ENCODE results near the gene MAS1L. TPM values are rescaled to one million over a fixed set of nuclear protein-coding genes. Genes with fewer than 3 reads are reported as not detected.

Gene MAS1L
- total RNA-seq, 2 experiments from 2014 or later: not detected

GRCh38 chr6:29488874-29489273 is 1.1 kb upstream of the MAS1L start:
- POLR2A ChIA-PET: no interaction called here
- no peak for DNase-seq
- Mint-ChIP-seq H3K4me3 (no peak overlapping the region), H3K9me3 (no peaks in the 10 kb centered on the region), H3K4me1 (no peaks in the 10 kb centered on the region), H3K27ac (no peak overlapping the region), H3K36me3 (ENCODE audit: low read depth) (no peaks in the 10 kb centered on the region), H3K27me3 (peaks cover 8% of the 10 kb centered on the region)
- CTCF ChIA-PET: no interaction called here

GRCh38 chr6:29487131-29487530 is 625 bp downstream of the MAS1L start:
- H3K27ac Mint-ChIP-seq: no peak overlapping the region
- POLR2A ChIA-PET: no interaction called here
- no peaks in the 10 kb centered on the region for H3K9me3 Mint-ChIP-seq
- DNase-seq: no peak
- no peaks in the 10 kb centered on the region for H3K36me3 Mint-ChIP-seq (ENCODE audit: low read depth)
- H3K4me3 Mint-ChIP-seq: no peak overlapping the region
- H3K4me1 Mint-ChIP-seq: no peaks in the 10 kb centered on the region
- CTCF ChIA-PET: no interaction called here
- peaks cover 14% of the 10 kb centered on the region for H3K27me3 Mint-ChIP-seq

- CTCF ChIA-PET: no interaction called here
- Mint-ChIP-seq H3K36me3 (ENCODE audit: low read depth) (no peaks in the 10 kb centered on the region), H3K4me1 (no peaks in the 10 kb centered on the region), H3K27ac (no peak overlapping the region), H3K9me3 (no peaks in the 10 kb centered on the region), H3K4me3 (no peak overlapping the region), H3K27me3 (peaks cover 16% of the 10 kb centered on the region)
- DNase-seq: no peak
- POLR2A ChIA-PET: no interaction called here
These were observed 1.2 kb downstream of the MAS1L start for GRCh38 chr6:29486577-29486976.

- Mint-ChIP-seq H3K4me1 (no peaks in the 10 kb centered on the region), H3K4me3 (no peak overlapping the region), H3K27me3 (peaks cover 16% of the 10 kb centered on the region), H3K36me3 (ENCODE audit: low read depth) (no peaks in the 10 kb centered on the region), H3K27ac (no peak overlapping the region), H3K9me3 (no peaks in the 10 kb centered on the region)
- no peak for DNase-seq
- CTCF ChIA-PET: interaction anchor here (1.3 kb wide), 1 partner anchor 9 kb away, joined by 3 read pairs; no protein-coding TSS in a partner anchor
- POLR2A ChIA-PET: no interaction called here
These were observed 4.0 kb downstream of the MAS1L start for GRCh38 chr6:29483735-29484134.

- Mint-ChIP-seq H3K4me1 (no peaks in the 10 kb centered on the region), H3K27ac (no peak overlapping the region), H3K27me3 (peaks cover 16% of the 10 kb centered on the region), H3K36me3 (ENCODE audit: low read depth) (no peaks in the 10 kb centered on the region), H3K9me3 (no peaks in the 10 kb centered on the region), H3K4me3 (no peak overlapping the region)
- ChIA-PET POLR2A (no interaction called here), CTCF (interaction anchor here (1.3 kb wide), 1 partner anchor 8 kb away, joined by 3 read pairs; no protein-coding TSS in a partner anchor)
- no peak for DNase-seq
These were observed 4.6 kb downstream of the MAS1L start for GRCh38 chr6:29483186-29483585.

- no peak for DNase-seq
- Mint-ChIP-seq H3K36me3 (ENCODE audit: low read depth) (no peaks in the 10 kb centered on the region), H3K27me3 (peaks cover 16% of the 10 kb centered on the region), H3K4me1 (no peaks in the 10 kb centered on the region), H3K27ac (no peak overlapping the region), H3K4me3 (no peak overlapping the region), H3K9me3 (no peaks in the 10 kb centered on the region)
- CTCF ChIA-PET: no interaction called here
- POLR2A ChIA-PET: no interaction called here
These were observed 8.2 kb downstream of the MAS1L start for GRCh38 chr6:29479560-29479959.

GRCh38 chr6:29478740-29479139 is 9.0 kb downstream of the MAS1L start:
- Mint-ChIP-seq H3K27ac (no peak overlapping the region), H3K36me3 (ENCODE audit: low read depth) (no peaks in the 10 kb centered on the region), H3K27me3 (peaks cover 16% of the 10 kb centered on the region), H3K4me3 (no peak overlapping the region), H3K9me3 (no peaks in the 10 kb centered on the region), H3K4me1 (no peaks in the 10 kb centered on the region)
- DNase-seq: no peak
- POLR2A ChIA-PET: no interaction called here
- CTCF ChIA-PET: interaction anchor here (1.0 kb wide), 1 partner anchor 175 kb away, joined by 3 read pairs; no protein-coding TSS in a partner anchor

GRCh38 chr6:29477923-29478450 is 9.8 kb downstream of the MAS1L start:
- DNase-seq: no peak
- no peak overlapping the region for H3K4me3 Mint-ChIP-seq
- POLR2A ChIA-PET: no interaction called here
- no peaks in the 10 kb centered on the region for H3K4me1 Mint-ChIP-seq
- CTCF ChIA-PET: interaction anchor here (1.0 kb wide), 1 partner anchor 175 kb away, joined by 3 read pairs; no protein-coding TSS in a partner anchor
- H3K9me3 Mint-ChIP-seq: no peaks in the 10 kb centered on the region
- H3K27me3 Mint-ChIP-seq: peaks cover 11% of the 10 kb centered on the region
- H3K36me3 Mint-ChIP-seq (ENCODE audit: low read depth): no peaks in the 10 kb centered on the region
- no peak overlapping the region for H3K27ac Mint-ChIP-seq

- no peaks in the 10 kb centered on the region for H3K36me3 Mint-ChIP-seq (ENCODE audit: low read depth)
- DNase-seq: no peak
- H3K4me1 Mint-ChIP-seq: no peaks in the 10 kb centered on the region
- POLR2A ChIA-PET: no interaction called here
- no peaks in the 10 kb centered on the region for H3K9me3 Mint-ChIP-seq
- CTCF ChIA-PET: interaction anchor here (1.5 kb wide), 1 partner anchor 8 kb away, joined by 3 read pairs; no protein-coding TSS in a partner anchor
- H3K4me3 Mint-ChIP-seq: no peak overlapping the region
- H3K27ac Mint-ChIP-seq: no peak overlapping the region
- H3K27me3 Mint-ChIP-seq: peaks cover under 1% of the 10 kb centered on the region
These were observed 12.8 kb downstream of the MAS1L start for GRCh38 chr6:29474996-29475395.

- Mint-ChIP-seq H3K27ac (no peak overlapping the region), H3K27me3 (peaks cover 6% of the 10 kb centered on the region), H3K4me3 (no peak overlapping the region), H3K36me3 (ENCODE audit: low read depth) (no peaks in the 10 kb centered on the region), H3K9me3 (no peaks in the 10 kb centered on the region), H3K4me1 (no peaks in the 10 kb centered on the region)
- ChIA-PET CTCF (interaction anchor here (0.6 kb wide), 1 partner anchor 1955 kb away, joined by 3 read pairs; no protein-coding TSS in a partner anchor), POLR2A (no interaction called here)
- DNase-seq: no peak
These were observed 21.5 kb downstream of the MAS1L start for GRCh38 chr6:29466241-29466640.

- ChIA-PET POLR2A (no interaction called here), CTCF (no interaction called here)
- no peaks in the 10 kb centered on the region for H3K36me3 Mint-ChIP-seq (ENCODE audit: low read depth)
- H3K27me3 Mint-ChIP-seq: peaks cover 6% of the 10 kb centered on the region
- no peak overlapping the region for H3K27ac Mint-ChIP-seq
- H3K4me1 Mint-ChIP-seq: no peaks in the 10 kb centered on the region
- no peaks in the 10 kb centered on the region for H3K9me3 Mint-ChIP-seq
- H3K4me3 Mint-ChIP-seq: no peak overlapping the region
- DNase-seq: no peak
These were observed 22.0 kb downstream of the MAS1L start for GRCh38 chr6:29465801-29466200.

- no peak overlapping the region for H3K4me3 Mint-ChIP-seq
- POLR2A ChIA-PET: no interaction called here
These were observed 22.5 kb downstream of the MAS1L start for GRCh38 chr6:29465279-29465678.

GRCh38 chr6:29462022-29462421 is 25.7 kb downstream of the MAS1L start:
- Mint-ChIP-seq H3K4me3 (no peak overlapping the region), H3K27me3 (peaks cover 8% of the 10 kb centered on the region), H3K27ac (no peak overlapping the region), H3K9me3 (no peaks in the 10 kb centered on the region), H3K36me3 (ENCODE audit: low read depth) (no peaks in the 10 kb centered on the region), H3K4me1 (no peaks in the 10 kb centered on the region)
- CTCF ChIA-PET: no interaction called here
- POLR2A ChIA-PET: no interaction called here
- no peak for DNase-seq

More at GRCh38 chr6:29465279-29465678, 22.5 kb downstream of the MAS1L start:
- no peaks in the 10 kb centered on the region for H3K4me1 Mint-ChIP-seq
- no peaks in the 10 kb centered on the region for H3K9me3 Mint-ChIP-seq
- no peak for DNase-seq
- H3K27ac Mint-ChIP-seq: no peak overlapping the region
- H3K36me3 Mint-ChIP-seq (ENCODE audit: low read depth): no peaks in the 10 kb centered on the region
- CTCF ChIA-PET: no interaction called here
- peaks cover 6% of the 10 kb centered on the region for H3K27me3 Mint-ChIP-seq

GRCh38 chr6:29461021-29461814 is 26.5 kb downstream of the MAS1L start:
- ChIA-PET POLR2A (no interaction called here), CTCF (no interaction called here)
- Mint-ChIP-seq H3K4me1 (no peaks in the 10 kb centered on the region), H3K36me3 (ENCODE audit: low read depth) (no peaks in the 10 kb centered on the region), H3K4me3 (no peak overlapping the region), H3K27ac (no peak overlapping the region), H3K9me3 (no peaks in the 10 kb centered on the region), H3K27me3 (peaks cover 8% of the 10 kb centered on the region)
- no peak for DNase-seq
